ENCODE data around the gene PTGDS. TPM values are rescaled to one million over a fixed set of nuclear protein-coding genes. Genes with fewer than 3 reads are reported as not detected.

Gene PTGDS
- total RNA-seq, 1 donor, result 32.8 TPM

GRCh38 chr9:136937186-136938001, 39.9 kb upstream of the PTGDS start:
- TF ChIP-seq CTCF (IDR thresholded peaks at IDR 0.05; ENCODE audit: insufficient read depth, low read length), result no peak
- no peak overlapping the region for H3K4me3 ChIP-seq (ENCODE audit: low read depth, low read length)
- no peak for DNase-seq (ENCODE audit: low read depth)

GRCh38 chr9:136939431-136939995, 37.8 kb upstream of the PTGDS start:
- no peak for TF ChIP-seq CTCF (IDR thresholded peaks at IDR 0.05; ENCODE audit: insufficient read depth, low read length)
- no peak for DNase-seq (ENCODE audit: low read depth)
- no peak overlapping the region for H3K4me3 ChIP-seq (ENCODE audit: low read depth, low read length)

GRCh38 chr9:136939996-136940525, 37.2 kb upstream of the PTGDS start:
- no peak overlapping the region for H3K4me3 ChIP-seq (ENCODE audit: low read depth, low read length)
- no peak for DNase-seq (ENCODE audit: low read depth)
- no peak for TF ChIP-seq CTCF (IDR thresholded peaks at IDR 0.05; ENCODE audit: insufficient read depth, low read length)

GRCh38 chr9:136940526-136941230, 36.6 kb upstream of the PTGDS start:
- no peak for DNase-seq (ENCODE audit: low read depth)
- no peak for TF ChIP-seq CTCF (IDR thresholded peaks at IDR 0.05; ENCODE audit: insufficient read depth, low read length)
- H3K4me3 ChIP-seq (ENCODE audit: low read depth, low read length), result no peak overlapping the region

GRCh38 chr9:136941231-136942111, 35.8 kb upstream of the PTGDS start:
- TF ChIP-seq CTCF (IDR thresholded peaks at IDR 0.05; ENCODE audit: insufficient read depth, low read length), result no peak

More at GRCh38 chr9:136941231-136942111, 35.8 kb upstream of the PTGDS start:
- H3K4me3 ChIP-seq (ENCODE audit: low read depth, low read length), result no peak overlapping the region
- DNase-seq (ENCODE audit: low read depth), result no peak
